Smooth muscle cell (in vitro differentiated cells): ENCODE results near the gene MYO9A. TPM values are rescaled to one million over a fixed set of nuclear protein-coding genes. Genes with fewer than 3 reads are reported as not detected.

Source experiments
- DNase-seq: peaks from one replicate; lab custom pipeline; 2025; ENCODE audit not compliant: unreplicated experiment; lab: John Stamatoyannopoulos, UW
- H2AFZ ChIP-seq: fragments of 200-600 bp; sonication (generic); 2 replicates; pipeline ENCODE4 v1.6.0; 2016; ENCODE audit warnings: antibody characterized with exemption, low read depth, mild to moderate bottlenecking
- H3F3A ChIP-seq: fragments of 200-600 bp; sonication (generic); 2 replicates; pipeline ENCODE4 v1.6.0; 2017; ENCODE audit warnings: antibody characterized with exemption, low read depth
- H3K27ac ChIP-seq: fragments of 200-600 bp; sonication (generic); 2 replicates; pipeline ENCODE4 v1.5.1; 2016; ENCODE audit warnings: low read depth, mild to moderate bottlenecking
- H3K27me3 ChIP-seq: fragments of 200-600 bp; sonication (generic); 2 replicates; pipeline ENCODE4 v1.6.1; 2016; ENCODE audit warnings: low read depth, mild to moderate bottlenecking
- H3K36me3 ChIP-seq: fragments of 200-600 bp; sonication (generic); 2 replicates; pipeline ENCODE4 v1.5.1; 2016; ENCODE audit warnings: low read depth
- H3K4me1 ChIP-seq: fragments of 200-600 bp; sonication (generic); 2 replicates; pipeline ENCODE4 v1.5.1; 2016; ENCODE audit warnings: low read depth
- H3K4me2 ChIP-seq: fragments of 200-600 bp; sonication (generic); 2 replicates; pipeline ENCODE4 v1.6.0; 2016; ENCODE audit warnings: mild to moderate bottlenecking
- H3K4me3 ChIP-seq: fragments of 200-600 bp; sonication (generic); 2 replicates; pipeline ENCODE4 v1.5.1; 2016; ENCODE audit warnings: mild to moderate bottlenecking
- H3K79me2 ChIP-seq: fragments of 200-600 bp; sonication (generic); 2 replicates; pipeline ENCODE4 v1.6.0; 2016; ENCODE audit warnings: low read depth, mild to moderate bottlenecking
- H3K9ac ChIP-seq: fragments of 200-600 bp; sonication (generic); 2 replicates; pipeline ENCODE4 v1.6.0; 2016; ENCODE audit warnings: low read depth
- H3K9me3 ChIP-seq: fragments of 200-600 bp; sonication (generic); replicated peaks from 2 replicates; pipeline ENCODE4 v1.5.1; 2016; ENCODE audit warnings: low read depth
- H4K20me1 ChIP-seq: fragments of 200-600 bp; sonication (generic); 2 replicates; pipeline ENCODE4 v1.6.0; 2016; ENCODE audit warnings: low read depth
- CTCF ChIP-seq: fragments of 200-600 bp; sonication (generic); IDR thresholded peaks from 2 replicates; pipeline ENCODE4 v1.5.1; 2017; ENCODE audit warnings: borderline replicate concordance, mild to moderate bottlenecking, antibody characterized with exemption; ENCODE audit not compliant: insufficient read depth, poor library complexity, severe bottlenecking
- WGBS: methylation state at CpG from one replicate; pipeline ENCODE4 v1.1.7; 2016; ENCODE audit warnings: low lambda C conversion rate; 5-methylcytosine and 5-hydroxymethylcytosine counted together
- polyA plus RNA-seq: library from polyadenylated mRNA; unstranded; fragments of >200 nt; fragmentation: Nextera tagmentation; extraction: Ambion mirVana; gene quantifications from 2 replicates; pipeline ENCODE4 v1.2.1, GENCODE V29; 2016
- total RNA-seq: library from RNA; depleted of rRNA; stranded (reverse); fragments of >200 nt; gene quantifications from 2 replicates; pipeline ENCODE4 v1.2.3, GENCODE V29; 2014

The MYO9A gene
- total and polyA plus RNA-seq, 2 experiments from 2014 or later = 10.7 to 36.9 TPM

GRCh38 chr15:72163719-72164118, 45.8 kb upstream of the MYO9A start:
- DNase-seq = no peak
- H3K4me3 ChIP-seq = no peak overlapping the region
- no peak for TF ChIP-seq CTCF
- H3K9ac ChIP-seq = no peak overlapping the region
- H3K4me1 ChIP-seq = peaks cover 5% of the 10 kb centered on the region
- no peak overlapping the region for H3K4me2 ChIP-seq
- no peaks in the 10 kb centered on the region for H3K27me3 ChIP-seq
- H3F3A ChIP-seq = no peaks in the 10 kb centered on the region
- no peaks in the 10 kb centered on the region for H3K36me3 ChIP-seq
- H3K9me3 ChIP-seq = no peaks in the 10 kb centered on the region
- H3K27ac ChIP-seq = no peak overlapping the region
- H3K79me2 ChIP-seq = no peaks in the 10 kb centered on the region
- no peaks in the 10 kb centered on the region for H4K20me1 ChIP-seq
- WGBS = 91% methylated on average over 4 of the region's 4 CpGs
- no peak overlapping the region for H2AFZ ChIP-seq

DNA sequence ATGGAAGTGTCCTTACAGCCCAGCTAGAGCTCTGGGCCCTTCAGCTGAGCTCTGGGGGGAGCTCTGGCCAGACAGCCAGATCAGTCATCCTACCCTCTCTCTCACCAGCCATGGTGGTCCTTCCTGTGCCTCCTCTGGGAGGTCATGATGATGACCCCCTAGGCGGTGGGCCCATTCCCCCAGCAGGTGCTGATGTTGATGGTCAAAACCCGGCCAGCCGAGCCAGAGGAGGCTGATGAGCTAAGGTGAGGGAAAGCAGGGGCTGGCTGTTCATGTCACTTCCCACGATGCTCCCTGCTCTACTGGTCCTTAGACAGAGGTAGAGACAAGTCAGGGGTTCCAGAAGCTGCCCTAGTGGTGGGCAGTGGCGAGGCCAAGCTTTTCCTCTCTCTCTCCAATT, 44.6 kb upstream of the MYO9A start:
- TF ChIP-seq CTCF = no peak
- H3K9me3 ChIP-seq = no peaks in the 10 kb centered on the region
- H3K4me3 ChIP-seq = no peak overlapping the region
- no peak for DNase-seq
- no peaks in the 10 kb centered on the region for H4K20me1 ChIP-seq
- WGBS = 89% methylated on average over 5 of the region's 5 CpGs
- no peak overlapping the region for H3K9ac ChIP-seq
- no peak overlapping the region for H3K27ac ChIP-seq
- H3K4me2 ChIP-seq = no peak overlapping the region
- no peaks in the 10 kb centered on the region for H3F3A ChIP-seq
- no peak overlapping the region for H2AFZ ChIP-seq
- H3K79me2 ChIP-seq = no peaks in the 10 kb centered on the region
- no peaks in the 10 kb centered on the region for H3K27me3 ChIP-seq
- no peaks in the 10 kb centered on the region for H3K36me3 ChIP-seq
- H3K4me1 ChIP-seq = no peaks in the 10 kb centered on the region

GRCh38 chr15:72161361-72162132, 43.6 kb upstream of the MYO9A start:
- no peak overlapping the region for H3K4me3 ChIP-seq
- H3K9me3 ChIP-seq = no peaks in the 10 kb centered on the region
- no peaks in the 10 kb centered on the region for H3F3A ChIP-seq
- DNase-seq = no peak
- H3K79me2 ChIP-seq = no peaks in the 10 kb centered on the region
- H2AFZ ChIP-seq = no peak overlapping the region
- WGBS = 84% methylated on average over 7 of the region's 7 CpGs
- H3K9ac ChIP-seq = no peak overlapping the region
- H3K27ac ChIP-seq = no peak overlapping the region
- no peak overlapping the region for H3K4me2 ChIP-seq
- TF ChIP-seq CTCF = no peak
- H3K36me3 ChIP-seq = no peaks in the 10 kb centered on the region
- H4K20me1 ChIP-seq = no peaks in the 10 kb centered on the region
- H3K4me1 ChIP-seq = no peaks in the 10 kb centered on the region
- H3K27me3 ChIP-seq = no peaks in the 10 kb centered on the region
